Activated T-helper 1 cell treated with Interleukin-2 at 50 U/mL for 16 hours (primary cell): ENCODE measurements around the gene ACTL7B.
"Not testable (repeated sequence)": the region's sequence is repeated elsewhere in the genome, so short reads cannot be mapped to it uniquely, and the experiment has no call there.

Experiments
- DNase-seq: peaks from one replicate; pipeline ENCODE4 v3.0.0-alpha.2; 2020; ENCODE audit warnings: low read depth

The ACTL7B gene, protein sequence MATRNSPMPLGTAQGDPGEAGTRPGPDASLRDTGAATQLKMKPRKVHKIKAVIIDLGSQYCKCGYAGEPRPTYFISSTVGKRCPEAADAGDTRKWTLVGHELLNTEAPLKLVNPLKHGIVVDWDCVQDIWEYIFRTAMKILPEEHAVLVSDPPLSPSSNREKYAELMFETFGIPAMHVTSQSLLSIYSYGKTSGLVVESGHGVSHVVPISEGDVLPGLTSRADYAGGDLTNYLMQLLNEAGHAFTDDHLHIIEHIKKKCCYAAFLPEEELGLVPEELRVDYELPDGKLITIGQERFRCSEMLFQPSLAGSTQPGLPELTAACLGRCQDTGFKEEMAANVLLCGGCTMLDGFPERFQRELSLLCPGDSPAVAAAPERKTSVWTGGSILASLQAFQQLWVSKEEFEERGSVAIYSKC

GRCh38 chr9:108855888-108856287 lies at the start of gene ACTL7B:
TSS of gene ACTL7B (minus strand) at chr9:108855986. CDS start at chr9:108855930, 56 bp downstream.
- DNase-seq: no peak

- DNase-seq: no peak
Measured at GRCh38 chr9:108905494-108905893, 49.7 kb upstream of the ACTL7B start.

DNA sequence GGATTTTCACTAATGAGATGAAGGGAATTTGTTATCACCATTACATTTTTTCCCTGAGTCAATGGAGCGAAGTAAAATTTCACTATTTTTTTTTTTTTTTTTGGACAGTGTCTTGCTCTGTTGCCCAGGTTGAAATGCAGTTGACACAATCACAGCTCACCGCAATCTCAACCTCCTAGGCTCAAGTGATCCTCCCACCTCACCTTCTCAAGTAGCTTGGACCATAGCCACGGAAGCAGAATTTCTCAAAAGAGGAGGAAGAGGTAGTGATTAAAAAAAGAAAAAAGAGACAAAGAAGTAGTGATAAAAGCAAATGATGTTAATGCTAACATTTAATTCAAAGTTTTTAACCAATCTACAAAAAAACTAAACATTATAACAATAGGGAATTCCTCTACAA lies 48.4 kb upstream of the ACTL7B start:
- no peak for DNase-seq

- DNase-seq: no peak
Measured at GRCh38 chr9:108903420-108904103, 47.8 kb upstream of the ACTL7B start.

GRCh38 chr9:108900176-108900575 lies 44.4 kb upstream of the ACTL7B start:
- DNase-seq: no peak

DNA sequence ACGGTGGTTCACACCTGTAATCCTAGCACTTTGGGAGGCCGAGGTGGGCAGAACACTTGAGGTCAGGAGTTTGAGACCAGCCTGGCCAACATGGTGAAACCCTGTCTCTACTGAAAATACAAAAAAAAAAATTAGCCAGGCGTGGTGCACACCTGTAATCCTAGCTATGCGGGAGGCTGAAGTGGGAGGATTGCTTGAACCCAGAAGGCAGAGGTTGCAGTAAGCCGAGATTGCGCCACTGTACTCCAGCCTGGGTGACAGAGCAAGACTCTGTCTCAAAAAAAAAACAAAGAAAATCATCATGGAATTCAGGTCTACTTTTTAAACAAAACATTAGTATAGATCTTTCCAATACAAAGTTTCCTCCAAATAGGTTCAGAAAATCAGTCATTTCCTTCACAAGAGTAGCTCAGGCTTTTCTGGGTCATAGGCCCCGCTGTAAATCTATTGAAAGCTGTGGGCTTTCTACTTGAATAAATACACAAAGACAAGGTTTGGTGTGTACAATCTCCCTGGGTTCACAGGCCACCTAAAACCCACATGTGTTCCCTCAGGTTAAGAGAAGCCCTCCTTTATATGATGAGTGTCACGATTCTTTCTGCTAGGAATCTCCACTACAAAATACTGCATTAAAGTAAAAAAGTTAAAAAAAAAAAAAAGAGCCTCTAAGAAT lies 43.4 kb upstream of the ACTL7B start:
- DNase-seq: not testable (repeated sequence)

- no peak for DNase-seq
Measured at GRCh38 chr9:108897324-108898096, 41.7 kb upstream of the ACTL7B start.

DNA sequence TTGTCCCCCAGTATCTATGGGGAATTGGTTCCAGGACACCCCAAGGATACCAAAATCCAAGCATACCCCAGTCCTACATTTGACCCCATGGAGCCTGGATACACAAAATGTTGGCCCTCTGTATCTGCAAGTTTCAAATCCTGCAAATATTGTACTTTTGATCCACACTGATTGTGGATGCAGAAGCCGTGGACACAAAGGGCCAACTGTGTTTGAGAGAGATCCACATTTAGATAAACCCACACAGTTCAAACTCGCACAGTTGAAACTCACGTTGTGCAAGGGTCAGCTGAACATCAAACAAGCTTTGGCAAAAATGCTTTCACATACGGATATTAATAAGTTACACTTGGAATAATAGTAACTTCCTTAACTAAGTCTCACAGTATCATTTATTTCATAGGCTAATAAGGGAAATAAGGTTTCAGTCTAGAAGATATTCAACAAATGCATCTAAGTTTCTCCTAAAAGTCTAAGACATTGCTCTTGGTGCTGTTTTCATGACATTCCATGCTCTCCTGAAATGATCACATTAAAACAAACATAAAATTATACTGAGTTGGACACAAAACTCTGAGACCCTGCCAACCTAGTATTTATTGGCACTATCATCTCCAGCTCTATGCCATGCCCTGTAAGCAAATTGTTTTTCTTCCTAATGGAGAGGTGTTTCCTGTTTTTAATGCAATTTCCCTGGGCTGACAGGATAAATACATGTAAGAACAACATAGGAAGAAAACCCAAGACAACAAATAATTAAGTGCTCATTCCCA lies 38.6 kb upstream of the ACTL7B start:
- no peak for DNase-seq

- no peak for DNase-seq
Measured at GRCh38 chr9:108889649-108890067, 33.9 kb upstream of the ACTL7B start.

- not testable (repeated sequence) for DNase-seq
Measured at GRCh38 chr9:108886594-108887271, 30.9 kb upstream of the ACTL7B start.

DNA sequence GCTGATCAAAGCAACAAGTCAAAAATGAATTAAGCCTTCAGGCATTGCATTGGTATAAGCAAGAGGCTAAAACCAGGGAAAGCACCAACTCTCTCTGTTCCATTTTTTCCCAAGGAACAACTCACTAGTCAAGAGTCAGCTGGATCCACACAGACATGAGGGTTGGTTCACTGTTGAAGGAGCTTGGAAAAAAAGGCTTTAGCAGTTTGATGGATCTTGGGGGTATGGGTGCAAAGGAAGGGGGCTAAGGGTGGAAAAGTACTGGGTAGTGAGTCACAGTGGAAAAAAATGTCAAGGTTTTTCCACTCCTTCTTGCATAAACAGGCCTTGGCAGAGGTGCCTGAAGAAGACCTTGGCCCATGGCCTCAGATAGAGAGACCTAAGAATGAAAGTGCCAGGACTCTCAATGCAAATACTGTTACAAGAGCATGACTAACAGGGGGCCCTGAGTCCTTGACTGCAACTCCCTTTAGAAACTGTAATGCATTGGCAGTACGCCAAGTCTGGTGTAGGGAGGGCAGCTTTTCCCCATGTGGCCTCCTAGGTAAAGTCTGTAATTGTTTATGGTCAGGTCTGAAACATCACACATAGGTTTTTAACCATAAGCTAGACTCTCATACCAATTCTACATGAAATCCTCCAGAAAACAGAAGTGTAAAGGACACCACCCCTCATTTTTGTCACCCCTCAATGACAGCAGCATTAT lies 30.0 kb upstream of the ACTL7B start:
- DNase-seq: no peak

DNA sequence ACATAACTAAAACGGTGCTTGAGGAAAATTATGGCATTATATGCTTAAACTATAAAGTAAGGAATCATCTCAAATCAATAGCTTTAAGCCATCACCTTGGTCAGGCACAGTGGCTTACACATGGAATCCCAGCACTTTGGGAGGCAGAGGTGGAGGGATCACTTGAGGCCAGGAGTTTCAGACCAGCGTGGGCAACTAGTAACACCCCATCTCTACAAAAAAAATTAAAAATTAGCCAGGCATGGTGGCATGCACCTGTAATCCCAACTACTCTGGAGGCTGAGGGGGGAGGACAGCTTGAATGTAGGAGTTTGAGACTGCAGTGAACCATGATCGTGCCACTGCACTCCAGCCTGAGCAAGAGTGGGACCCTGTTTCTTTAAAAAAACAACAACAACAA lies 28.9 kb upstream of the ACTL7B start:
- no peak for DNase-seq

GRCh38 chr9:108883085-108883484 lies 27.3 kb upstream of the ACTL7B start:
- DNase-seq: no peak

DNA sequence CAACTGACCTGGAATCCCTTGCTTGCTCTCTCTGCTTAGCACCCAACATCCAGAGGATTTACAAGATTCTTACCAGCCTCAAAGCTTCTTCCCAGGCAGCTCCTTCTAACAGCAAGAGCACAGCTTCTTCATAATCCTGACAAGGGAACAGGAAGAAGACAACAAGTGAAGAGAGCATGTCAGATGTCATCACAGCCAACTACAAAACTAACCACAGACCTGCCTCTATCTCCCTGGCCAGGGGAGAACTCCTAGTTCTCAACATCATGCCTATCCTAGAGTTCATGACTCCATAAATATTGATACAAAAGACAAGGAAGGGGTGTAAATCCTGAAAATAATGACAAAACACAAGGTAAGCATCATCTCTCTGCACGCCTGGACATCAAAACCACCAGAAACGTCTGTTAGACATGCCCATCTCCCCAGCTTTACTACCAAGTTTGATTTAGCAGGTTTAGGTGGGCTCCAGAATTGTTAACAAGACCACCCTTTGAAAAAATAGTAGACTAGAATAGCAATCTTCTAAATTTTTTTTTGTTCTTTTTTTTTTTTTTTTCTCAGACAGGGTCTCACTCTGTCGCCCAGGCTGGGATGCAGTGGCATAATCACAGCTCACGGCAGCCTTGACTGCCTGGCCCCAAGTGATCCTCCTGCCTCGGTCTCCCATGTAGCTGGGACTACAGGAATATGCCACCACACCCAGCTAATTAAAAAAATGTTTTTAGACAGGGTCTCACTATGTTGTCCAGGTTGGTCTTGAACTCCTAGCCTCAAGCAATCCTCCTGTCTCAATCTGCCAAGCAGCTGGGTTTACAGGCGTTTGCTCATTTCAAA lies 26.5 kb upstream of the ACTL7B start:
- DNase-seq: no peak

GRCh38 chr9:108880738-108881316 lies 25.0 kb upstream of the ACTL7B start:
- no peak for DNase-seq

GRCh38 chr9:108877524-108877923 lies 21.7 kb upstream of the ACTL7B start:
- DNase-seq: no peak

- no peak for DNase-seq
Measured at GRCh38 chr9:108876425-108876824, 20.6 kb upstream of the ACTL7B start.

GRCh38 chr9:108874058-108874788 lies 18.4 kb upstream of the ACTL7B start:
- DNase-seq: no peak
